Suprapubic skin (tissue), 3 donors: ENCODE measurements around the gene TLR8.

Experiments used
- EP300 ChIP-seq: sonication (generic); formaldehyde crosslinking; IDR thresholded peaks from one replicate; pipeline ENCODE4 v1.6.1; 2017; ENCODE audit warnings: antibody characterized with exemption
- POLR2A ChIP-seq, 2 donors: fragments of 450-650 bp; IDR thresholded peaks; one replicate each; pipeline ENCODE4 v1.6.1; 2017; ENCODE audit warnings: antibody characterized with exemption in 2 of 2, mild to moderate bottlenecking in 2 of 2, moderate library complexity in 2 of 2
- TF ChIP-seq, protein P1 (sequence below), 2 donors: fragments of 200-600 bp in 1 of 2; fragments of 450-650 bp in 1 of 2; sonication (generic) in 1 of 2; IDR thresholded peaks; one replicate each; pipeline ENCODE4 v1.5.1; 2016 to 2019; ENCODE audit warnings: antibody characterized with exemption in 2 of 2, mild to moderate bottlenecking in 1 of 2, moderate library complexity in 1 of 2

- TF ChIP-seq, protein P1, sequence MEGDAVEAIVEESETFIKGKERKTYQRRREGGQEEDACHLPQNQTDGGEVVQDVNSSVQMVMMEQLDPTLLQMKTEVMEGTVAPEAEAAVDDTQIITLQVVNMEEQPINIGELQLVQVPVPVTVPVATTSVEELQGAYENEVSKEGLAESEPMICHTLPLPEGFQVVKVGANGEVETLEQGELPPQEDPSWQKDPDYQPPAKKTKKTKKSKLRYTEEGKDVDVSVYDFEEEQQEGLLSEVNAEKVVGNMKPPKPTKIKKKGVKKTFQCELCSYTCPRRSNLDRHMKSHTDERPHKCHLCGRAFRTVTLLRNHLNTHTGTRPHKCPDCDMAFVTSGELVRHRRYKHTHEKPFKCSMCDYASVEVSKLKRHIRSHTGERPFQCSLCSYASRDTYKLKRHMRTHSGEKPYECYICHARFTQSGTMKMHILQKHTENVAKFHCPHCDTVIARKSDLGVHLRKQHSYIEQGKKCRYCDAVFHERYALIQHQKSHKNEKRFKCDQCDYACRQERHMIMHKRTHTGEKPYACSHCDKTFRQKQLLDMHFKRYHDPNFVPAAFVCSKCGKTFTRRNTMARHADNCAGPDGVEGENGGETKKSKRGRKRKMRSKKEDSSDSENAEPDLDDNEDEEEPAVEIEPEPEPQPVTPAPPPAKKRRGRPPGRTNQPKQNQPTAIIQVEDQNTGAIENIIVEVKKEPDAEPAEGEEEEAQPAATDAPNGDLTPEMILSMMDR (IDR thresholded peaks at IDR 0.05), result no peak
- TF ChIP-seq POLR2A (IDR thresholded peaks at IDR 0.05) (no peak), EP300 (no peak)
Measured at GRCh38 chrX:12878536-12878935, 27.9 kb upstream of the TLR8 start.
